ENCODE results near the gene ELK4. TPM values are rescaled to one million over a fixed set of nuclear protein-coding genes. Genes with fewer than 3 reads are reported as not detected.

Gene ELK4
- total and polyA plus RNA-seq, 2 experiments from 2014 or later, result 5.1 to 16.4 TPM

- Histone ChIP-seq H3K27ac (no peak overlapping the region), H3F3A (ENCODE audit: insufficient read depth) (no peaks in the 10 kb centered on the region), H4K20me1 (ENCODE audit: insufficient read depth) (no peaks in the 10 kb centered on the region), H2AFZ (no peak overlapping the region), H3K4me2 (ENCODE audit: unreplicated experiment) (no peak overlapping the region), H3K9ac (no peak overlapping the region), H3K36me3 (ENCODE audit: low read depth) (peaks cover 53% of the 10 kb centered on the region), H3K27me3 (replicated peaks; ENCODE audit: insufficient read depth) (no peaks in the 10 kb centered on the region), H3K9me2 (ENCODE audit: insufficient read depth) (no peaks in the 10 kb centered on the region), H3K79me2 (ENCODE audit: insufficient read depth) (peaks cover 57% of the 10 kb centered on the region), H3K4me1 (ENCODE audit: insufficient read depth) (peaks cover 8% of the 10 kb centered on the region), H3K4me3 (no peak overlapping the region), H3K9me3 (ENCODE audit: low read depth) (no peaks in the 10 kb centered on the region)
- in situ Hi-C loops (cut with MboI), result no loop called here
- TF ChIP-seq EZH2 (IDR thresholded peaks at IDR 0.05; ENCODE audit: insufficient read depth, poor library complexity, severe bottlenecking), result no peak
- TF ChIP-seq EZH2phosphoT487 (IDR thresholded peaks at IDR 0.05; ENCODE audit: insufficient read depth, low read depth), result no peak
- 49 to 50% methylated on average over 1 of the region's 1 CpG for WGBS, 2 experiments (ENCODE audit: low coverage in 1 of 2, low lambda C conversion rate in 2 of 2, missing lambda C conversion rate in 2 of 2)
- no peak for DNase-seq
Observed at GRCh38 chr1:205616563-205617293, 15.1 kb downstream of the ELK4 start.

GRCh38 chr1:205615789-205616188 lies 16.0 kb downstream of the ELK4 start:
- Histone ChIP-seq H3K27ac (no peak overlapping the region), H3K79me2 (ENCODE audit: insufficient read depth) (peaks cover 60% of the 10 kb centered on the region), H3K36me3 (ENCODE audit: low read depth) (peaks cover 55% of the 10 kb centered on the region), H3K9me2 (ENCODE audit: insufficient read depth) (no peaks in the 10 kb centered on the region), H4K20me1 (ENCODE audit: insufficient read depth) (no peaks in the 10 kb centered on the region), H3K27me3 (replicated peaks; ENCODE audit: insufficient read depth) (no peaks in the 10 kb centered on the region), H2AFZ (no peak overlapping the region), H3K9me3 (ENCODE audit: low read depth) (no peaks in the 10 kb centered on the region), H3K4me3 (no peak overlapping the region), H3K9ac (no peak overlapping the region), H3K4me2 (ENCODE audit: unreplicated experiment) (no peak overlapping the region), H3K4me1 (ENCODE audit: insufficient read depth) (peaks cover 3% of the 10 kb centered on the region; the same call in 1 of the 2 replicates), H3F3A (ENCODE audit: insufficient read depth) (no peaks in the 10 kb centered on the region)
- in situ Hi-C loops (cut with MboI), result no loop called here
- DNase-seq, result no peak
- TF ChIP-seq EZH2phosphoT487 (IDR thresholded peaks at IDR 0.05; ENCODE audit: insufficient read depth, low read depth), result no peak
- no peak for TF ChIP-seq EZH2 (IDR thresholded peaks at IDR 0.05; ENCODE audit: insufficient read depth, poor library complexity, severe bottlenecking)
- WGBS, 2 experiments (ENCODE audit: low coverage in 1 of 2, low lambda C conversion rate in 2 of 2, missing lambda C conversion rate in 2 of 2), result 93 to 100% methylated on average over 1 of the region's 1 CpG

DNA sequence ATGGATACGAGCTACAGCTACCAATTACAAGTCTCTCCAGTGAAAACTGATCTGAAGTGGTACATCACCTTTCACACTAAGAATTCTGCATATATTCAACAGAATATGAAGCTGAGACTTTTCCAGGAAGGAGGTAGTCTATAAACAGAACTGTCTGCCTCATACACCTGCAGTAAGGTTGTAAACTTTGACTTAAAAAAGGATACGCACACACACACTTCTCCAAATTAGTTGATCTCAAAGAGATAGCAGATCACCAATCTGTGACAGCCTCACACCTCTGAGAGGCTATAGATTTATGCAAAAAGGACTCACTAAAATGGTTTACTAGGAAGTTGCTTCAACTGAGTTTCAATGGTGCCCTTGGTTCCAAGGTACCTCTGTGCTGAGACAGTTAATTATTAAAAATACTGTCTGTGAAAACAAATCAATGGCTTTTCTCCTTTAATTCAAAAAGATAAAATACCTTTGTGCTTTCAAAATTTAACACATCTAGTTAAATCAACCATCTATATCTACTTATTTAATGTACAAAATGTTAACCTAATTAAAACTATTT lies 17.9 kb downstream of the ELK4 start:
- H3K9me3 ChIP-seq (ENCODE audit: low read depth), result no peaks in the 10 kb centered on the region
- no peaks in the 10 kb centered on the region for H3K9me2 ChIP-seq (ENCODE audit: insufficient read depth)
- H3K4me1 ChIP-seq (ENCODE audit: insufficient read depth), result peaks cover 12% of the 10 kb centered on the region
- in situ Hi-C loops (cut with MboI), result no loop called here
- H4K20me1 ChIP-seq (ENCODE audit: insufficient read depth), result no peaks in the 10 kb centered on the region
- H3K79me2 ChIP-seq (ENCODE audit: insufficient read depth), result peaks cover 59% of the 10 kb centered on the region
- DNase-seq, result no peak
- no peak overlapping the region for H3K9ac ChIP-seq
- H3F3A ChIP-seq (ENCODE audit: insufficient read depth), result no peaks in the 10 kb centered on the region
- no peak overlapping the region for H3K4me3 ChIP-seq
- peaks cover 47% of the 10 kb centered on the region for H3K36me3 ChIP-seq (ENCODE audit: low read depth)
- no peak overlapping the region for H3K27ac ChIP-seq
- no peak overlapping the region for H3K4me2 ChIP-seq (ENCODE audit: unreplicated experiment)
- H2AFZ ChIP-seq, result no peak overlapping the region
- no peaks in the 10 kb centered on the region for H3K27me3 ChIP-seq (replicated peaks; ENCODE audit: insufficient read depth)
- 93 to 96% methylated on average over 2 of the region's 2 CpGs for WGBS, 2 experiments (ENCODE audit: low coverage in 1 of 2, low lambda C conversion rate in 2 of 2, missing lambda C conversion rate in 2 of 2)
- TF ChIP-seq EZH2 (IDR thresholded peaks at IDR 0.05; ENCODE audit: insufficient read depth, poor library complexity, severe bottlenecking), result no peak

- peaks cover 12% of the 10 kb centered on the region for H3K4me1 ChIP-seq (ENCODE audit: insufficient read depth)
- peaks cover 47% of the 10 kb centered on the region for H3K36me3 ChIP-seq (ENCODE audit: low read depth)
Observed at GRCh38 chr1:205612556-205612955, 19.3 kb downstream of the ELK4 start.

More at GRCh38 chr1:205612556-205612955, 19.3 kb downstream of the ELK4 start:
- no peak overlapping the region for H3K9ac ChIP-seq
- H3K9me2 ChIP-seq (ENCODE audit: insufficient read depth), result no peaks in the 10 kb centered on the region
- no peaks in the 10 kb centered on the region for H3F3A ChIP-seq (ENCODE audit: insufficient read depth)
- in situ Hi-C loops (cut with MboI), result no loop called here
- WGBS, 2 experiments (ENCODE audit: low coverage in 1 of 2, low lambda C conversion rate in 2 of 2, missing lambda C conversion rate in 2 of 2), result 97 to 100% methylated on average over 1 of the region's 1 CpG
- DNase-seq, result no peak
- H3K4me2 ChIP-seq (ENCODE audit: unreplicated experiment), result no peak overlapping the region
- H3K9me3 ChIP-seq (ENCODE audit: low read depth), result no peaks in the 10 kb centered on the region
- TF ChIP-seq EZH2 (IDR thresholded peaks at IDR 0.05; ENCODE audit: insufficient read depth, poor library complexity, severe bottlenecking), result no peak
- H3K27ac ChIP-seq, result no peak overlapping the region
- H3K27me3 ChIP-seq (replicated peaks; ENCODE audit: insufficient read depth), result no peaks in the 10 kb centered on the region
- no peak overlapping the region for H2AFZ ChIP-seq
- peaks cover 66% of the 10 kb centered on the region for H3K79me2 ChIP-seq (ENCODE audit: insufficient read depth)
- H3K4me3 ChIP-seq, result no peak overlapping the region
- H4K20me1 ChIP-seq (ENCODE audit: insufficient read depth), result no peaks in the 10 kb centered on the region
